Measurements from ENCODE around the gene EXOC3L4.

GRCh38 chr14:103113303-103113702, 18.8 kb downstream of the EXOC3L4 start:
- TF ChIP-seq CTCF (IDR thresholded peaks at IDR 0.05) (no peak), POLR2A (IDR thresholded peaks at IDR 0.05) (no peak)

All from ovary (tissue), 3 donors.